HG02943 (cell line): ENCODE measurements around the gene MRPS27.

Experiments used
- ATAC-seq: cut with Tn5 transposase; IDR thresholded peaks from one replicate; pipeline ENCODE4 v1.9.1; 2021; ENCODE audit warnings: mild to moderate bottlenecking, low read depth, moderate library complexity; ENCODE audit not compliant: unreplicated experiment

Gene MRPS27

DNA sequence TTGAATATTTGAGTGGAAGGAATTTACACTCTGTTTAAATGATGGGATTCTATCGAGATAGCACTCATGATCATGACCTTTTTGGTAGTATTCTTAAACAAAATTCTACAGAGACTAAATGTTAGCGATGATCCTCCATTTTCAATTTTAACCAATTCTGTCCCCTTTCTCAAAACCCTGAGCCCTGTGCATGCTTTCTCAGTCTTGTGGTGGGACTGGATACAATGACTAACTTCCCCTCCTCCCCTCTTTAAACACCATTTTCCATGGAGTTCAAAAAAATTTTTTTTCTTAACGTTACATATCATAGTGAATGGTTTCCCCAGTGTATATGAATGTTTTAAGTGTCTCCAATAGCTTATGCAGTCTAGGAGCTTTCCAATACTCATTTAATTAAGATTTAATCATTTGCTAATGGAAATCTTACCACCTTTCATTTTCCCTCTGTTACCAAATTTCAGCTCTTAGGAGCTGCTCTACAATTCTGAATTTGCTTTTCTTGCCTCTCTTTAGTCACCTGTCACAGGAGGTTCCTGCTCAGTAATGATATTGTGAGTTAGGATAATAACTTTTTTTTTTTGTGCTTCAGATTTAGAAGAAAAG lies 111.6 kb downstream of the MRPS27 start:
- no peak for ATAC-seq

DNA sequence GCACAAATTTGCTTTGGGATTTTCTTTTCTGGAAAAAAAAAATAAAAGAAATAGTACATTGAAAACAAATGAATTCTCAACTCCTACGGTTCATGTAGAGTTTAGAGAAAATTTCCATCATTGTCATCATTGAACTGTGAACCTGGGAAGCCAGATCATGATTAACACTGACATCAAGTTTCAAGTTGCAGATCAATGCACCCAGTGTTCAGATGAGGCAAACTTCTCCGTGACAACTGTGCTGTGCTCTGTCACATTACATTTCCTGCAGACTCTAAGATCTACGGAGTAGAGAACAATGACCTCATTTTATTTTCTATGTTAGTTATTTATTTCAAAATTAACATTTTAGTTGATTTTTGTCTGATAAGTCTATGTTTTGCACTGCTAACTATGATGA lies 113.0 kb downstream of the MRPS27 start:
- ATAC-seq: no peak

DNA sequence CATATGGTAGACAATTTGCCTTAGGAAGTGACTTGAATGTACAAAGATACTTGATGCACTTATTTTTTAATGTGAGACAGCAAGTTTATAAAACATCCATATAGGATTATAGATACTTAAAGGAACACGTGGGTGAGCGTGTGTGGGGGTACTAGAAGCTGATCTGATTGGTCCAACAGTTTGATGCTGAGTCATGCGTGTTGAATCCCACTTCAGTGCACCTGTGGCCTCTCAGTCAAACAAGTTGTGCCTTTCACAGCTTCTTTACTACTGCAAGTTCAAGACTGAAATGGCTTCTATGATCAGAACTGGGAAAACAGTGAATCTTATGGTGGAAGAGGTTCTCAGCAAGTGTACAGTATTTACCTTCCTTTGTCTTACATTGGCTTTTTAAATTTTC lies 113.9 kb downstream of the MRPS27 start:
- no peak for ATAC-seq

DNA sequence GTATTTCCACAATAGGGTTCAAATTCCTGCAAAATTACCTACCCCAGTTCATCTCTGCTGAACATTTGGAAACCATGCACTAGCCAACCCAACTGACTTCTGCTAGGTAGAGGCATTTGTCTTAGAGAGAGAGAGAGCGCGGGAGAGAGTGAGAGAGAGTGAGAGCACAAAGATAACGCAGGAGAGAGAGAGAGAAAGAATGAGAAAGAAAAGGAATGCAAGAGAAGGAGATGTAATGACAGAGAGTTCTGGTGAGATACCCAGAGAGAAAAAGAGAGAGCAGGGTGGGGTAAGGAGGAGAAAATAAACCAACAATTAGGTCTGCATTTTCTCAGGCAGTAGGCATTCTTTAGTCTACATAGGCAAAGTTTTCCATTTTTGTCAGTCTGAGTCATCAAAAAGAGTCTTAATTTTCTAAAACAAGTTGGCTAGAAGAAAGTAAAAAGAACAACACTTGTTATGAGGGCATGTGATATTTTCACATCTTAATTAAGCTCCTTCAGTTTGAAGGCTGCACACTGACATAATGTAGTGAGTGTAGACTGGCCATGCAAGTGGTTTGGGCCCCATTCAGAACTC lies 114.5 kb downstream of the MRPS27 start:
- ATAC-seq: no peak

DNA sequence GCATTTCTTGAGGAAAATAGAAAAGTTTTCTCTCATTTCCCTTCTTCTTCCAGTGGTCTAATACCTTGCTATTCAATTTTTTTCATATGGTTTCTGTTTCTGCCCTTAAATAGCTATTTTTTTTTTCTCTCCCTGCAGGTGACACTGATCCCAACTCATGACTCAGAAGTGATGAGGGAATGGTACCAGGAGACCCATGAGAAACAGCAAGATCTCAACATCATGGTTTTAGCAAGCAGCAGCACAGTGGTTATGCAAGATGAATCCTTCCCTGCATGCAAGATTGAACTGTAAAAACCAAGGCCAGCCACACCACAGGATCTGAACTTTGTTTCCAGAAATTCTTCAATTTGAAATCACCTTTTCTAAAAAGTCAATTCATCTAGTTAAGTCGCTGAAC lies 115.1 kb downstream of the MRPS27 start:
- ATAC-seq: no peak

DNA sequence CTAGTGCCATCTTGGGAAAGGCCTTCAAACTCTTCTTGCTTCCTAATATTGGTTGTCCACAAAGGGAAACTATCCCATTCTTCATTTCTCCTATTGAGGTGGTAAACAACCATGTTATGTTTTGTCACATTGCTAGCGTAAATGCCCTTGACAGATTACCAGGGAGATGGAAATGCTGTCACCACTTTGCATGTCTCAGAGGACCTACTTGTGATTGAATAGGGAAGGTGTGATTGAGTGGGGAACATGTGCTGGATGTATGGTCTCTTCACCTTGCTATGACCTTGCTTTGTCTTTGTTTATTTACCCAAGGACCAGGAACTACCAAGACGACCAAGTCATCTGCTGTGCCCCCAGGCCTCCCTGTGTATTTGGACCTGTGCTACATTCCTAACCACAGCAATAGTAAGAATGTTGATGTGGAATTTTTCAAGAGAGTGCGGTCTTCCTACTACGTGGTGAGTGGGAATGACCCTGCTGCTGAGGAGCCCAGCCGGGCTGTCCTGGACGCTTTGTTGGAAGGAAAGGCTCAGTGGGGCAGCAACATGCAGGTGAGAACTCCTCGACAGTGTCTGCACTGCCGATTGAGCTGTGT lies 116.7 kb downstream of the MRPS27 start:
- no peak for ATAC-seq

DNA sequence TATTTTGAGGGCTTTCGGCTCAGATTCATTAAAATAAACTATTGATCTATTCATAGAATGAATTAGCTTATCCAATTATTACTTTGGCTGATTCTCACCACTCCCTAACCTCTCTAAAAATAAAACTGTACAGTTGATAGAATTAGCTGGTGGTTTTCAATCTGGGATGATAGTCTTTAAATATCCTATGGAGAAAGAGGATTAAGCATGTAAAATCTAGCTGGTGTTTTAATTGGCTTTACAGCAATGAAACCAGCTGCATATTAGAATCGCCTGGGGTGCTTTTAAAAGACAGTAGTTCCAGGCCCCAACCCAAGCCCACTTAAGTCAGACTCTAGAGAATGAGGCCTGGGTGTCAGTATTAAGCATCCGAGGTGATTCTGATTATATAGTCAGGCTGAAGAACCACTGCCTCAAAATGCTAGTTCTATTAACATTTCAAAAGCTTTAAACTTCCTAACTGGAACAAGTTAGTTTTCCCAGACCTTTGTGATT lies 117.7 kb downstream of the MRPS27 start:
- no peak for ATAC-seq

DNA sequence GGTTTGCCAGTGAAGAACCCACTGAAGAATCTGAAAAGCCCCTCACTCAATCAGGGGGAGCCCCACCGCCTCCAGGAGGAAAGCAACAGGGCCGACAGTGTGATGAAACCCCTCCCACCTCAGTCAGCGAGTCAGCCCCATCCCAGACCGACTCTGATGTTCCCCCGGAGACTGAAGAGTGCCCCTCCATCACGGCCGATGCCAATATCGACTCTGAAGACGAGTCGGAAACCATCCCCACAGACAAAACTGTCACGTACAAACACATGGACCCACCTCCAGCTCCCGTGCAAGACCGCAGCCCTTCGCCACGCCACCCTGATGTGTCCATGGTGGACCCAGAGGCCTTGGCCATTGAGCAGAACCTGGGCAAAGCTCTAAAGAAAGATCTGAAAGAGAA lies 120.4 kb downstream of the MRPS27 start:
- ATAC-seq: no peak

DNA sequence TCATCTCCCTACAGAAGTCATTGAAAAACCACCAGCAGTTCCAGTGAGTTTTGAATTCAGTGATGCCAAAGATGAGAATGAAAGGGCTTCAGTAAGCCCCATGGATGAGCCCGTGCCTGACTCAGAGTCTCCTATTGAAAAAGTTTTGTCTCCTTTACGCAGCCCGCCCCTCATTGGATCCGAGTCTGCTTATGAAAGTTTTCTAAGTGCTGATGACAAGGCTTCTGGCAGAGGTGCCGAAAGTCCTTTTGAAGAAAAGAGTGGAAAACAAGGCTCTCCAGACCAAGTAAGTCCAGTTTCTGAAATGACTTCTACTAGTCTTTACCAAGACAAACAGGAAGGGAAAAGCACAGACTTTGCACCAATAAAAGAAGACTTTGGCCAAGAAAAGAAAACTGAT lies 122.6 kb downstream of the MRPS27 start:
- no peak for ATAC-seq

DNA sequence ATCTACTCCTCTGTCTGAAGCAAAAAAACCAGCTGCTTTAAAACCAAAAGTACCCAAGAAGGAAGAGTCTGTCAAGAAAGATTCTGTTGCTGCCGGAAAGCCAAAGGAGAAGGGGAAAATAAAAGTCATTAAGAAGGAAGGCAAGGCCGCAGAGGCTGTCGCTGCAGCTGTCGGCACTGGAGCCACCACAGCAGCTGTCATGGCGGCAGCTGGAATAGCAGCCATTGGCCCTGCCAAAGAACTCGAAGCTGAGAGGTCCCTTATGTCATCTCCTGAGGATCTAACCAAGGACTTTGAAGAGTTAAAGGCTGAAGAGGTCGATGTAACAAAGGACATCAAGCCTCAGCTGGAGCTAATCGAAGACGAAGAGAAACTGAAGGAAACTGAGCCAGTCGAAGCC lies 124.5 kb downstream of the MRPS27 start:
- ATAC-seq: no peak

DNA sequence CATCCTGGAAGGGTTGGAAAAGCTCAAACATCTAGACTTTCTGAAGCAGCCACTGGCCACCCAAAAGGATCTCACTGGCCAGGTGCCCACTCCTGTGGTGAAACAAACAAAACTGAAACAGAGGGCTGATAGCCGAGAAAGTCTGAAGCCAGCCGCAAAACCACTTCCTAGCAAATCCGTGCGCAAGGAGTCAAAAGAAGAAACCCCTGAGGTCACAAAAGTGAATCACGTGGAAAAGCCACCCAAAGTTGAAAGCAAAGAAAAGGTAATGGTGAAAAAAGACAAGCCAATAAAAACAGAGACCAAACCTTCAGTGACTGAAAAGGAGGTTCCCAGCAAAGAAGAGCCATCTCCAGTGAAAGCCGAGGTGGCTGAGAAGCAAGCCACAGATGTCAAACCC lies 125.2 kb downstream of the MRPS27 start:
- peak; percentile 96 for ATAC-seq

DNA sequence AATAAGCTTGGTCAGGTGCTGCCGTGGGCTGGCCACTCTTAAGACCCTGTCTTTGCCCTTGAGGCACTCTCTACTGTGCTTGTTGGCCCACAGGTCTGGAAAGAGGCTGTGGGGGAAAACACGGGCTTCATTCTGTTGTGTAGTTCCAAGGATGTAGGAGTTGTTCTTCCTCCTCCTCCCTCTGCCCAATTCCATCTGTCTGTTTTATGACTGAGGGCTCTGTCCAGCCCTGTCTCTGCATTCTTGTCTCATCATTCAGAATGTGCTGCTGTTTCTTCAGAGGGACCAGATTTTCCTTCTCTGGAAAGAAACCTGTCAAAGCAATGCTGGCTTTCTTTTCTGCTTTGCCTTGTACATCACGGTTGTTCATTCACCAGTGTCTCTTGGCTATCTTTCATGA lies 128.6 kb downstream of the MRPS27 start:
- no peak for ATAC-seq

DNA sequence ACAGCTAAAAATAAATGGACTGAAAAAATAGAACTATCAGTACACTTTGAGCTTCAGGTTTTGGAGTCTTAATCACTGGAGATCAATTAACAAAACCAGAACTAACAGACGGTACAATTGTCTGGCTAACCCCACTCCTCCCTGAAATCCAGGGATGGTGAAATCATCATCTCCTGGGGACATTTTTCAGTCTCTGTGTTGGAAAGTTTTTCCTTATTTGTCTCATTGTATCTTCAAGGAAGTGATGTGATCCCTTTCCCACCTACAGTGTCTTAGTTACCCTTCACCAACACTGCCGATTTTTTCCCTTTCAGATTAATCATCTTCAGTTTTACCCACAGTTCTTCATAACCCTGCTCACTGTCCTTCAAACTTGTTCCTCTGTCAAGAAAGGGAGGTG lies 130.9 kb downstream of the MRPS27 start:
- ATAC-seq: no peak

DNA sequence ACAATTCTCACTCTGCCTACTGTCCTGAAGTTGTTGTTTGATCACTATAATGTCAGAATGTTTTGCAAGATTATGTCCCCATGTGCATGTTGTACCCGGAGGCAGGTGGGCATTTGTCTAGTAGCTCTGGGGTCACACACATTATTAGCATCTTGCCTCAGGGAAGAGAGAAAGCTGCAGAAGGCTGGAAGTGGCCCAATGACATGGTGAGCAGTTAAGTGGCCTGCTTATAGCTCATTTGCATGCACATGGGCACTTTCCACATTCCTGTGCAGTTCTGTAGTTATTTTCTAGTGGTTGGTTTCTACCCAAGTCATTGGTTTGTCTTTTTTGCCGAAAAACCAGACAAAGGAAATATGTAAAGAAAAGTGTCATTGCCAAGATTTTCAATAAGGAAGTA lies 131.9 kb downstream of the MRPS27 start:
- no peak for ATAC-seq

DNA sequence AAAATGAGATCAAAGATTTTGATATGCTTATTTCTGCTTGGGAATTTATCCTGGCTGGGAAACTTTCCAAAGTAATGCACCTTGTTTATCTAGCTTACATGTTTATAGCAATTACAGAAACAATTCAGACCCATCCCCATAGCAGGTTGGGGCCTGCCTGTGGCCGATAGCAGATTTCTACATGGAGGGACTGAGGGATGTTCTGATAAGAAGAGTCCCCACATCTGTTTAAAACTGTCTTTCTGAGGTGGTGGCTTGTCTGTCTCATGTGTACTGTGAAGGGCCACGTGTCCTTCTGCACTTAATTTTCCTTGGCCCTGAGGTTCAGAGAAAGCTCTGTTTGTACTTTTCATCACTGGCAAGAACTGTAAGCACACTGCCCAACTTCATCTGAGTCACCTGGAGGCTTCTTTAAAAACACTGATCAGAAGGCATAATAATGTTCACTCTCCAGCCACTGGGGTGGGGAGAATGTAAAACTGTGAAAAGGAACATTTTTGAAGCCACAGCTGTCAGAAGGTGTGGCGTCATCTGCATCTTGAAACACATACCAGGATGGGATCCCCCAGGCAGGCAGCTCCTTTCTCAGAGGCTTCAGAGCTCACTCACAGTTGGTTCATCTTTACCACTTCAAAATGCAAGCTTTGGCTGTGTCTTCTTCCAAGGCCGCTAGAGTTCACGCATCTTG lies 132.5 kb downstream of the MRPS27 start:
- no peak for ATAC-seq

DNA sequence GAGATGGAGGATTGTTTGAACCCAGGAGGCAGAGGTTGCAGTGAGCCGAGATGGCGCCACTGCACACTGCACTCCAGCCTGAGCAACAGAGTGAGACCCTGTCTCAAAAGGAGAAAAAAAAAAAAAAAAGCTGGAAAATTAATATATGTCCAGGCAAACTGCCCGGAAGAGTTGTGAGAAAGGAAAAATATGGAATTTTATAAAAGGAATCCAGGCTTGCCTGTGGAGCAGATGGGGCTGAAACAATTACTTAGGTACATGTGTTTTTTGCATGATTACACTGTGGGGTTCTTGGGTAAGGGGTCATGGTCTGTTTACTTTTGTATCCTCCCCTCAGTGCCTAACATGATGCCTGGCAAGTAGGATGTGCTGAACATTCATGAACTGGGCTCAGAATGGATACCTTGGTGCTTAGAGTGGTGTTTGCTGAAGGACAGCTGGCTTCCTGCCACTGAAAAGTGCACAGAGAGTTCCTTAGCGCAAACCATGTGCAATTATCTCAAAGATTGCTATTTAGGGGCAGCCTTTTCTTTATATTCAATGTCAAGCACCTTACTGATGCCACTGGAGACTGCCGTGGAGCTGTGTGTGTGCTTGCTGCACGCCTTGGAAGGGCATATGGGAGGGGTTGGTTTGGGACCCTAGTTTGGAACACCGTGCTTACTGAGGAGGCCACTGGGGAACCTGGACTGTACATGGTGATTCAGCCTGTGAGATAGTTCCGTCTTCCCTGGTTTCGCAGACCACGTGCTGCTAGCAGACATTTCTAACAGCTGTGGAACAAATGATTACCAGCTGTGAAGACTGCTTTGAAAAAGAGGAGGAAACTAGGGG lies 134.3 kb downstream of the MRPS27 start:
- ATAC-seq: no peak

DNA sequence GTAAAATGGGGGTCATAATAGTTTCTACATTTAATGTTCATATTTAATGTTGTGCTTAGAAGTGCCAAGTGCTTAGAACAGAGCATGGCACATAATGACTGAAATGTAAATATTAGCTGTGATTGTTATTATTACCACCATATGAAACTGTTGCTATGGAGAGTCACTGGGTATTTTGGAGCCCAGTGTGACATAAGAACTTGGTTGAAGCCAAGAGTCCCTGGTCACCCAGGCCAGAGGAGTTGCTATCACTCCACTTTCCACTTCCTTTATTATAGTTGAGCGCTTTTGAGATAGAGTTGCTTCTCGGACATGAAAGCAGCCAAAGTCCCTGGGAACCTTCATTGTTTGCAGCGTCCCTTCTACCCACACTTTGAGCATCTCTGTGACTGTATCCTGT lies 135.6 kb downstream of the MRPS27 start:
- ATAC-seq: no peak

DNA sequence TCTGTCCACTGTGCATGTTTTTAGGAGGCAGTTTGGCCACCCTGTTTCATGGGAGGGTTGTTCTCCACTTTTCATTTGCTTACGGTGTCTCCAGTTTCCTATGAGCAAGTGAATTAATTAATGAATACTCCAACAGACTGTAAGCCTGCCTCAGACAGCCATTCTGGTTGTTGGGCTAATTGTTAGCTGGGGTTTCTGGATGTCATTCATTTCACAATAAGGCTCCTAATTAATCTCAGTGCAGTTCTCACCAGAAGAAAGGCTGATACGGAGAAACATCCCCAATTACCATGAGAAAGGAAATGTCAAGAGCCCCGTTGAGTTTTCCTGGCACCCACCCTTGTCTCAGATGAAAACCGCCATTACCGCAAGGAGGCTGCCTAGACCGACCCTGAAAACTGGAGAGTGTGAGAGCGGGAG lies 136.9 kb downstream of the MRPS27 start:
- no peak for ATAC-seq

DNA sequence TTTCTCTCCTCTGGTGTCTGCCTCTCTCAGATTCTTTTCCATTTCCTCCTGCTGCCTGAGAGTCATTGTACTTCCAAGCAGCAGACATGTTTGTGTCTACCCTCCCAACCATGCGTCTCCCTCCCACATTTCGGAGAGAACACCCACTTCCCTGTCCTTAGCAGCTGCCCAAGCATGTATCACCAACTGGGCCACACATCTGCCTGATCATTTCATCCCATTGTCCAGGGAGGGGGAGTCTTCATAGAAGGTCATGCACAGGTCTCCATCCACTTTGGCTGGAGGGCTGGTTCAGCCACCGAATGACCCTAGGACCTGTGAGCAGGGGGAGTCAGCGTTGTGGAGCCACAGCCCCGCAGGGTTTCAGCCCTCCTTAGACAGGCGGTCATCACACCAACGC lies 137.4 kb downstream of the MRPS27 start:
- no peak for ATAC-seq

DNA sequence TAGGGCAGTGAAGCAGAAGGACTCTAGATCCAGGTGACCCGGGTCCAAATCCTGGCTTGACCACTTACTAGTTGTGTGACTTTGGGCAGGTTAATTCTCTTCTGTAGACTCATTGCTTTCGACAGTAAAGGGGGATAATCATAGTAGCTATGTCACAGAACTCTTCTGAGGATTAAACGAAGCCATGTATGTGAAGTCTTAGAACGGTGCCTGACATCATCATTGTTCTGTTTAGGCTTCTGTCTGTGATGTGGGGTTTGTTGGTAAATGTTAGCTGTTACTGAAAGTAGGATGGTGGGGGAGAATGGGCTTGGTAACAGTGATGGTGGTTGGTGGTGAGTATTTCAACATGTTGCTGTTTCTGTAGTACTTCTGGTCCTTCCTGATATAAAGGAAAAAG lies 139.1 kb downstream of the MRPS27 start:
- no peak for ATAC-seq
